Coronary artery (tissue), 2 donors: ENCODE results near the gene POLA2.

Experiments
- DNase-seq: peaks from one replicate; pipeline ENCODE4 v3.0.0-alpha.2; 2017; ENCODE audit warnings: low spot score
- H3K27ac ChIP-seq, 2 donors: fragments of 200-600 bp; sonication (generic); one replicate each; pipeline ENCODE4 v1.5.1; 2016 to 2019
- H3K4me3 ChIP-seq: fragments of 200-600 bp; sonication (generic); 2 replicates; pipeline ENCODE4 v1.5.1; 2016; ENCODE audit warnings: mild to moderate bottlenecking, moderate library complexity
- TF ChIP-seq, protein P1 (sequence below): fragments of 200-600 bp; sonication (generic); IDR thresholded peaks from one replicate; pipeline ENCODE4 v1.5.1; 2019; ENCODE audit warnings: antibody characterized with exemption

Gene POLA2

DNA sequence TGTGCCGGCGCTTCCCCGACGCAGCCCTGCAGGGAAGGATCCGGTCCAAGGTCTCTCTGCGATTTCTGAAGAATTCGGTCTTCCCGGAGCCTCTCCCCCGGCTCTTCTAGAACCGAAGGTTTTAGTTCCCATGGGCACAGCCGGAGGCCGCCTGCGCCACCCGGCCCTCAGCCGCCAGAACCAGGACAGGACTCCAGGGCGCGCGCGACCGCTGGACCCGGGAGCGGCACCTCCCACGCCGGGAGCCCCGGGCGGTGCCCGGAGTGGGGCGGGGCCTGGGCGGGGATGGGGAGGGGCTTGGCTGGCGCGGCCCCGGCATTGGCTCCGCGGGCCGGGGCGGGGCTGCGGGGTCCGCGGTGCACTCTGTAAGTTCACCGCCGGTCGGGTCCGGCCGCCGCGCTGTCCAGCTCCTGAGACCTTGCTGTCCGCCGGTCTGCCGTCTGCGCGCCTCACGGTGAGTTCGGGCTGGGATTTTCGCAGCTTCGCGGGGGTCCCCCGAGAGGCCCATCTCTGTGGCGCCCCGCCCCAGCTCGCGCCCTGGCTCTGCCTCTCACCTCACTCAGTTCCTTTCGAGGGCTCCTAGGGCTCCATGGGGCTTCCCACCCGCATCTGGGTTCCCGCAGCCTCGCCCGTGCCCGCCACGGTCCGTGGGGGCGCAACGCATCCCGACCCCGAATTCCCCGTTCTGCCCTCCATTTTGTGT lies 52.9 kb downstream of the POLA2 start, which contains the start of gene CDC42EP2:
Gene CDC42EP2, plus strand, starts transcription at position 366 of the 703 bp plus-strand sequence. CDS start 6,033 bp downstream, outside the sequence.
- Histone ChIP-seq H3K27ac (peak within 1 kb of the TSS; percentile 87 to 93), H3K4me3 (peak within 1 kb of the TSS; percentile 95)
- TF ChIP-seq, protein P1, sequence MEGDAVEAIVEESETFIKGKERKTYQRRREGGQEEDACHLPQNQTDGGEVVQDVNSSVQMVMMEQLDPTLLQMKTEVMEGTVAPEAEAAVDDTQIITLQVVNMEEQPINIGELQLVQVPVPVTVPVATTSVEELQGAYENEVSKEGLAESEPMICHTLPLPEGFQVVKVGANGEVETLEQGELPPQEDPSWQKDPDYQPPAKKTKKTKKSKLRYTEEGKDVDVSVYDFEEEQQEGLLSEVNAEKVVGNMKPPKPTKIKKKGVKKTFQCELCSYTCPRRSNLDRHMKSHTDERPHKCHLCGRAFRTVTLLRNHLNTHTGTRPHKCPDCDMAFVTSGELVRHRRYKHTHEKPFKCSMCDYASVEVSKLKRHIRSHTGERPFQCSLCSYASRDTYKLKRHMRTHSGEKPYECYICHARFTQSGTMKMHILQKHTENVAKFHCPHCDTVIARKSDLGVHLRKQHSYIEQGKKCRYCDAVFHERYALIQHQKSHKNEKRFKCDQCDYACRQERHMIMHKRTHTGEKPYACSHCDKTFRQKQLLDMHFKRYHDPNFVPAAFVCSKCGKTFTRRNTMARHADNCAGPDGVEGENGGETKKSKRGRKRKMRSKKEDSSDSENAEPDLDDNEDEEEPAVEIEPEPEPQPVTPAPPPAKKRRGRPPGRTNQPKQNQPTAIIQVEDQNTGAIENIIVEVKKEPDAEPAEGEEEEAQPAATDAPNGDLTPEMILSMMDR: no peak
- peak; percentile 93 for DNase-seq

DNA sequence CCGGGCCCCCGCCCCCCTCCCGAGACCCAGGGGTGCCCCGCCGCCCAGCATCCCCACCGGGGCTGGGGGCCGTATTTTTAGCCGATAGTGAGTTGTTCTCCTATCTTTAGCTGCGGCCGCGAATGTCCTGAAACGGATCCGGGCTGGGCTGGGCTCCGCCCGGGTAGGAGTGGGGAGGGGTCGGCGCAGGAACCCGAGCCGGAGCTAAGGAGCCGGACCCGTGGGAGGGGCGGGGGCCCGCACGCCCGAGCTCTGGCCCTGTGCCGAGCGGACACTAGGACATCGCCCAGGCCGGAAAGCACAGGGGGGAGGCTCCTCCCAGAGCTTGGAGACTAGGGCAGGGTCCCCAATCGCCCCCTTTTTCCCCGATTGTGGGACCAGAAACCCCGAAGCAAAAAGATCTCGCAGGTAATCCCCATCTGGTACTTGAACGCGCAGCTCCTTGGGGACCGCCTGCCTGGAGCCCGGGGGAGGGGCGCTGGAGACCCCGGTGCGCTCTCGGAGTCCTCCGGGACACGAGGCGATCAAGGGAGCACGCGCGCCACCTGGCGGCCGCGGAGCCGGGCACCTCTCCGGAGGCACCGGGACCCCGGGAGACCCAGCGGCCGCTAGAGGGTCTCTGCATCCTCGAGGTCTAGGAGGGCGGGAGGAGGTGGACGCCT lies 53.6 kb downstream of the POLA2 start:
- Histone ChIP-seq H3K27ac (peak overlapping the region; percentile 87 to 93), H3K4me3 (peak overlapping the region; percentile 95)
- DNase-seq: peak; percentile 87
- TF ChIP-seq, protein P1: peak; percentile 94

DNA sequence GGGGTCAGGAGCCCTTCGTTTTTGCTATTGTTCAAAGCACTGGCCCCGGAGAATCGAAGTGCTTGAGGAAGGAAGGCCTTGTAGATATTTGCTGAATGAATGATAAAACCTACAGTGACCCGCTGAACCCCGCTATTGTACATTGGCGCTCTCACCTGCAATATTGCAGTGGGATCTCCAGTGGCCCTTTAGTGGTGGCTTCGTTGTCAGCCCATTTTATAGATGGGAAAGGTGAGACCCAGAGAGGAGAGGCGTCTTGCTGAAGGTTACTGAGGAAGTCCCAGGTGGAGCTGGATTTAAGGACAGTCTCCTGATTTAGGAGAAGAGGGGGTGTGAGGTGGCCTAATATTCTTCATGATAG lies 54.1 kb downstream of the POLA2 start:
- Histone ChIP-seq H3K27ac (peak overlapping the region; percentile 87 to 93), H3K4me3 (peak overlapping the region; percentile 95)
- TF ChIP-seq, protein P1: no peak
- no peak for DNase-seq

DNA sequence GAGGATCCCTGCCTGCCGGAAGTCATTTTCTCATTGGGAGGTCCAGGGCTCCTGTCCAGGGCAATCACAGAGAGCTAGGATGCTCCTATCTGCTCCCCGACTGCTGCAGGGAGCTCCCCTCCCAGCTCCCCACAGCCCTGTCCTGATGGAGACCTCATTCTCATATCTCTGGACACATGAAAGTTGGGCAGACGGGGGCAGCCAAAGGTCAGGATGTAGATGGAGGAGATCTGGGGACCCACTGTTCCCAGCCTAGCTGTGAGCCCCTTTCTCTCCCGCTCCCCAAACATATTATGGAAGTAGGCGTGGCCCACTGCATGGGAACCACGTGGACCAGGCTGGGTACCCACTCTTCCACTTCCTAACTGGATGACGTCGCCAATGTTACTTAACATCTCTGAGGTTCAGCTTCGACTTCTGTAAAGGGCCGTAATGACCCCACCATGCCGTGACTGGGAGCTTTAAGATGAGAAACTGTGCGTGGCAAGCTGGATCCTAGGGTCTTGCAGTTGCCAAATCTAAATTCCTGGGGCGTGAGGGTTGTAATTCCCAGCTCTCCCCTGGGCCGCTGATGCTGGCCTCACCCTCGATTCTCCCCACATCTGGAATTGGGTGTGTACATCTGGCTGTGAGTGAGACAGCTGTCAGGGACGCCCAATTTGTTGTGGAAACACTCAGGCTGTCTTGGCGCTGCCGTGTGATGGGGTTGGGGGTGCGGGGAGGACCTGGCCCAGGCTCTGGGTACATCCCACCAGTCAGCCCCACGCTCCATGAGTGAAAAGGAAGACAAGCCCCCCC lies 54.7 kb downstream of the POLA2 start:
- no peak for DNase-seq
- H3K4me3 ChIP-seq: peak overlapping the region; percentile 95
- TF ChIP-seq, protein P1: no peak
- peak overlapping the region in 1 of 2 donors; percentile 93 for H3K27ac ChIP-seq

DNA sequence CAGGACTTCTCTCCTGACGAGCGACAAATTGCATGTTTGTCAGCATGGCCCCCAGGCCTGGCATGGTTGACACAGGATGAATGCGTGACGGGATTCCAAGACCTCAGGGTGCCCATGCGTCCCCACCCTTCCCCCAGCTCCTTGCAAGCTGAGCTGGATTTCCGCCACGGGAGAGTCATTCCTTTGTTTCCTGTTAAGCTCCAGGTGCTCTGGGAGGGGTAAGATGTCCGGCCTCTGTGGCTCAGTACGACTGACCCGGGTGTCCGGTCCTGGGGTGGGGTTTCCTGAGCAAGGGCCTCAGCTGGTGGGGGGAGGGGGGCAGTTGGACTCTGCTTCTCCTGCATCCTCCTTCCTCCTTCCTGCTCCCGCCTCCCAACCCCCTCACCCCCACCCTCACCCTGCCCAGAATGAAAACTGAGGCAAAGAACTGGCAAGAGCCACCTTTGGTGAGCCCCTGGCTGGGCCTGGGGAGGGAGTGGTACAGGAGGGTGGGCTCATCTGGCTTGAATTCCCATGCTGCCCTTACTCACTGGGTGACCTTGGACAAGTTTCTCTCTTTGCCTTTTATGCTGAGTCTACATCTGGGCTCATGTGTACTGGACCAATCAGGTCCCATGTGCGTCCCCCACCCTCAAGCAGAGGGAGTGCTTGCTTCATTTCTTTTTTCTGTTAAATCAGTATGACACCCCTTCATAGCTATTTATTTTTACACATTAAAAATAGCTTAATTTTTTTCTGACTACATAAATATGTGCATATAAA lies 55.4 kb downstream of the POLA2 start:
- Histone ChIP-seq H3K27ac (peak overlapping the region in 1 of 2 donors; percentile 93), H3K4me3 (peak overlapping the region; percentile 95)
- TF ChIP-seq, protein P1: no peak
- DNase-seq: no peak

DNA sequence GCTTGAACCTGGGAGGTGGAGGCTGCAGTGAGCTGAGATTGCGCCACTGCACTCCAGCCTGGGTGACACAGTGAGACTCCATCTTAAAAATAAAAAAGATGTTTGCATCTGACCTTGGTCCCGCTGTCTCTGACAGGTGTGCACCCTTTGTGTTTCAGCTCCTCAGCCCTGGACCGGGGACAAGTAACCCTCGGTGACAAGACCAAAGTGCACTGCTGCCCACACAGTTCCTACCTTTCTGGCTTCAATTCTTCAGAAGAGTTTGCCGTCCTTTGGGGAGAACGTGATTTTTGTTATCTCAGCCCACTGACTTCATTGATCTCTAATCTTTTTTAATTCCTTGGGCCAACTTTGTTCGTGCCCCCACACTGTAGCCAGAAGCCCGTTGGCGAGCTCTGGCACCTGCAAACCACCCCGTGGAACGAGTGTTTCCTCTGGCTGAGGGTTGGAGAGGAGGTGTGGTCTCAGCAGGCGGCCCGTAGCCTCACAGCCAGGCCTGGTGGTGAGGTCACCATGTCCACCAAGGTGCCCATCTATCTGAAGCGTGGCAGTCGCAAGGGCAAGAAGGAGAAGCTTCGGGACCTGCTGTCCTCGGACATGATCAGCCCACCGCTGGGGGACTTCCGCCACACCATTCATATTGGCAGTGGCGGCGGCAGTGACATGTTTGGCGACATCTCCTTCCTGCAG lies 58.8 kb downstream of the POLA2 start:
- TF ChIP-seq, protein P1: no peak
- Histone ChIP-seq H3K27ac (peak overlapping the region in 1 of 2 donors; percentile 7), H3K4me3 (no peak overlapping the region)
- no peak for DNase-seq
